H9 (cell line): Measurements from ENCODE around the gene TNIK. TPM values are rescaled to one million over a fixed set of nuclear protein-coding genes. Genes with fewer than 3 reads are reported as not detected.

ENCODE experiments used
- DNase-seq: peaks from one replicate; pipeline ENCODE4 v3.0.0-alpha.2; 2017
- H2AFZ ChIP-seq: one replicate; pipeline ENCODE4 v1.6.1; 2013; ENCODE audit warnings: mild to moderate bottlenecking, low read length, control low read depth, moderate library complexity
- H2AK5ac ChIP-seq: 2 replicates; pipeline ENCODE4 v1.6.1; 2013; ENCODE audit warnings: low read length, control low read depth, mixed read lengths; ENCODE audit not compliant: insufficient read length
- H2BK120ac ChIP-seq: one replicate; pipeline ENCODE4 v1.6.1; 2013; ENCODE audit warnings: low read depth, mild to moderate bottlenecking, low read length, control low read depth, inconsistent platforms; ENCODE audit not compliant: poor library complexity, severe bottlenecking
- H2BK12ac ChIP-seq: 2 replicates; pipeline ENCODE4 v1.6.1; 2013; ENCODE audit warnings: low read length, control low read depth, mixed read lengths, low read depth; ENCODE audit not compliant: insufficient read length
- H2BK15ac ChIP-seq: 2 replicates; pipeline ENCODE4 v1.6.1; 2013; ENCODE audit warnings: low read depth, low read length, control low read depth
- H2BK20ac ChIP-seq: one replicate; pipeline ENCODE4 v1.6.1; 2013; ENCODE audit warnings: low read depth, mild to moderate bottlenecking, low read length, control low read depth, inconsistent platforms; ENCODE audit not compliant: poor library complexity, severe bottlenecking
- H2BK5ac ChIP-seq: 2 replicates; pipeline ENCODE4 v1.6.1; 2013; ENCODE audit warnings: low read length, control low read depth, mixed read lengths; ENCODE audit not compliant: insufficient read length
- H3K14ac ChIP-seq: 2 replicates; pipeline ENCODE4 v1.6.1; 2013; ENCODE audit warnings: low read length, control low read depth; ENCODE audit not compliant: insufficient read depth
- H3K18ac ChIP-seq: 2 replicates; pipeline ENCODE4 v1.6.1; 2013; ENCODE audit warnings: low read depth, mild to moderate bottlenecking, mixed read lengths, low read length, control low read depth; ENCODE audit not compliant: insufficient read length
- H3K23ac ChIP-seq: 2 replicates; pipeline ENCODE4 v1.6.1; 2013; ENCODE audit warnings: low read length, control low read depth, mixed read lengths, low read depth; ENCODE audit not compliant: insufficient read length
- H3K23me2 ChIP-seq: 2 replicates; pipeline ENCODE4 v1.6.1; 2013; ENCODE audit warnings: low read depth, mild to moderate bottlenecking, mixed read lengths, low read length, control low read depth; ENCODE audit not compliant: insufficient read length, poor library complexity, severe bottlenecking
- H3K27ac ChIP-seq: 2 replicates; pipeline ENCODE4 v1.5.1; 2013; ENCODE audit warnings: low read length, control low read depth, mixed read lengths, low read depth; ENCODE audit not compliant: insufficient read length
- H3K27me3 ChIP-seq: 2 replicates; pipeline ENCODE4 v1.6.1; 2013; ENCODE audit warnings: low read length, control low read depth, inconsistent platforms; ENCODE audit not compliant: insufficient read depth
- H3K4ac ChIP-seq: 2 replicates; pipeline ENCODE4 v1.6.1; 2013; ENCODE audit warnings: low read depth, mild to moderate bottlenecking, control low read depth, inconsistent platforms, low read length, moderate library complexity
- H3K4me1 ChIP-seq: 2 replicates; pipeline ENCODE4 v1.6.1; 2013; ENCODE audit warnings: low read length, control low read depth, inconsistent platforms; ENCODE audit not compliant: insufficient read depth
- H3K4me2 ChIP-seq: 2 replicates; pipeline ENCODE4 v1.6.1; 2013; ENCODE audit warnings: low read length, control low read depth, mixed read lengths; ENCODE audit not compliant: insufficient read length, insufficient read depth
- H3K56ac ChIP-seq: 2 replicates; pipeline ENCODE4 v1.6.1; 2013; ENCODE audit warnings: low read depth, mild to moderate bottlenecking, mixed read lengths, low read length, control low read depth; ENCODE audit not compliant: insufficient read length
- H3K79me1 ChIP-seq: 2 replicates; pipeline ENCODE4 v1.6.1; 2013; ENCODE audit warnings: low read depth, mild to moderate bottlenecking, moderate library complexity, low read length, control low read depth, inconsistent platforms; ENCODE audit not compliant: insufficient read depth, poor library complexity, severe bottlenecking
- H3K79me2 ChIP-seq: 2 replicates; pipeline ENCODE4 v1.6.1; 2013; ENCODE audit warnings: low read length, control low read depth, inconsistent platforms; ENCODE audit not compliant: insufficient read depth
- H3K9ac ChIP-seq: 2 replicates; pipeline ENCODE4 v1.6.1; 2013; ENCODE audit warnings: low read length, control low read depth, mixed read lengths; ENCODE audit not compliant: insufficient read length; ENCODE audit errors: extremely low read depth
- H3K9me3 ChIP-seq: one replicate; pipeline ENCODE4 v1.6.1; 2013; ENCODE audit warnings: low read depth, low read length, inconsistent platforms; ENCODE audit not compliant: control insufficient read depth
- H3T11ph ChIP-seq: one replicate; pipeline ENCODE4 v1.6.1; 2013; ENCODE audit warnings: mild to moderate bottlenecking, low read length, control low read depth, inconsistent platforms
- H4K20me1 ChIP-seq: one replicate; pipeline ENCODE4 v1.6.1; 2013; ENCODE audit not compliant: control insufficient read depth, insufficient read length, insufficient read depth
- H4K5ac ChIP-seq: 2 replicates; pipeline ENCODE4 v1.6.1; 2013; ENCODE audit warnings: low read depth, mild to moderate bottlenecking, mixed read lengths, low read length, control low read depth; ENCODE audit not compliant: insufficient read length
- H4K8ac ChIP-seq: replicated peaks from 2 replicates; pipeline ENCODE4 v1.6.1; 2013; ENCODE audit warnings: low read length, control low read depth, mixed read lengths, low read depth; ENCODE audit not compliant: insufficient read length
- H4K91ac ChIP-seq: 2 replicates; pipeline ENCODE4 v1.6.1; 2013; ENCODE audit warnings: low read depth, mild to moderate bottlenecking, moderate library complexity, mixed read lengths, low read length, control low read depth; ENCODE audit not compliant: insufficient read length
- H3K27ac Mint-ChIP-seq, 3 experiments: 2 replicates in 2 of 3; 3 replicates in 1 of 3; pipeline ENCODE4 v1.8.0; 2020 to 2021; ENCODE audit warnings: mixed read lengths in 3 of 3, mild to moderate bottlenecking in 1 of 3, moderate library complexity in 1 of 3
- H3K27me3 Mint-ChIP-seq: 2 replicates; pipeline ENCODE4 v1.8.0; 2021; ENCODE audit warnings: low read depth, mild to moderate bottlenecking, moderate library complexity, mixed read lengths
- H3K36me3 Mint-ChIP-seq, 3 experiments: 2 replicates in 2 of 3; 3 replicates in 1 of 3; pipeline ENCODE4 v1.8.0; 2020 to 2021; ENCODE audit warnings: low read depth in 3 of 3, mixed read lengths in 3 of 3; ENCODE audit not compliant: insufficient read depth in 1 of 3
- H3K4me1 Mint-ChIP-seq, 2 experiments: 2 replicates each; pipeline ENCODE4 v1.8.0; 2020; ENCODE audit warnings: mixed read lengths in 2 of 2
- H3K4me3 Mint-ChIP-seq, 2 experiments: 2 replicates in 1 of 2; 3 replicates in 1 of 2; pipeline ENCODE4 v1.8.0; 2020 to 2021; ENCODE audit warnings: mild to moderate bottlenecking in 2 of 2, mixed read lengths in 2 of 2, moderate library complexity in 1 of 2
- H3K9me3 Mint-ChIP-seq, 2 experiments: 2 replicates in 1 of 2; 3 replicates in 1 of 2; pipeline ENCODE4 v1.8.0; 2020; ENCODE audit warnings: mild to moderate bottlenecking in 2 of 2, mixed read lengths in 2 of 2, moderate library complexity in 1 of 2
- CTCF ChIP-seq: fragments of 200-600 bp; sonication (generic); conservative IDR thresholded peaks from 3 replicates; pipeline ENCODE4 v1.8.0; 2021; ENCODE audit warnings: antibody characterized with exemption, mild to moderate bottlenecking
- WGBS: extraction: QIAGEN DNeasy Blood & Tissue Kit; methylation state at CpG from one replicate; pipeline ENCODE4 v1.1.7; 2013; ENCODE audit warnings: missing lambda C conversion rate, low lambda C conversion rate, mixed read lengths; ENCODE audit not compliant: insufficient read length; ENCODE audit errors: extremely low coverage; 5-methylcytosine and 5-hydroxymethylcytosine counted together
- total RNA-seq: library from RNA; stranded (reverse); gene quantifications from 2 replicates; pipeline ENCODE4 v1.2.1, GENCODE V29; 2021

The TNIK gene
- total RNA-seq, 1 experiment from 2014 or later: 15.9 TPM

- Histone ChIP-seq H4K20me1 (no peaks in the 10 kb centered on the region), H3K79me2 (peaks cover 5% of the 10 kb centered on the region; the same call in 1 of the 2 replicates), H2AFZ (no peak overlapping the region), H3K4ac (no peak overlapping the region), H4K5ac (no peak overlapping the region), H3K27me3 (no peaks in the 10 kb centered on the region), H3K4me1 (peaks cover 13% of the 10 kb centered on the region; the same call in 1 of the 2 replicates), H3K18ac (no peak overlapping the region), H2BK12ac (no peak overlapping the region), H3K9me3 (no peaks in the 10 kb centered on the region), H3T11ph (no peak overlapping the region), H3K9ac (no peak overlapping the region), H2BK20ac (no peak overlapping the region), H2BK15ac (no peak overlapping the region), H3K14ac (no peak overlapping the region), H2AK5ac (no peak overlapping the region), H3K56ac (no peak overlapping the region), H4K91ac (no peak overlapping the region), H3K23ac (no peak overlapping the region), H2BK5ac (no peak overlapping the region), H3K27ac (no peak overlapping the region), H3K23me2 (no peaks in the 10 kb centered on the region), H3K4me2 (no peak overlapping the region), H4K8ac (no peak overlapping the region), H2BK120ac (no peak overlapping the region), H3K79me1 (no peaks in the 10 kb centered on the region)
- H3K36me3 Mint-ChIP-seq: peaks cover 0 to 2% (median 0%) of the 10 kb centered on the region in 3 experiments; a peak in 2 of 7 replicates
- H3K27ac Mint-ChIP-seq: peak overlapping the region in 1 of 3 experiments; percentile 92; a peak in 5 of 7 replicates
- no peak for TF ChIP-seq CTCF
- no peaks in the 10 kb centered on the region for H3K27me3 Mint-ChIP-seq
- no peak overlapping the region for H3K4me3 Mint-ChIP-seq
- H3K9me3 Mint-ChIP-seq: no peaks in the 10 kb centered on the region
- peaks cover 63 to 71% of the 10 kb centered on the region in 2 experiments for H3K4me1 Mint-ChIP-seq
- no peak for DNase-seq
- no CpG with 5 or more reads among the region's 2 CpGs for WGBS
Observed at GRCh38 chr3:171439996-171440395, 20.2 kb downstream of the TNIK start.
